Smooth muscle cell (in vitro differentiated cells): Measurements from ENCODE around the gene UAP1L1. TPM values are rescaled to one million over a fixed set of nuclear protein-coding genes. Genes with fewer than 3 reads are reported as not detected.

ENCODE experiments used
- DNase-seq: peaks from one replicate; lab custom pipeline; 2025; ENCODE audit not compliant: unreplicated experiment; lab: John Stamatoyannopoulos, UW
- H2AFZ ChIP-seq: fragments of 200-600 bp; sonication (generic); 2 replicates; pipeline ENCODE4 v1.6.0; 2016; ENCODE audit warnings: antibody characterized with exemption, low read depth, mild to moderate bottlenecking
- H3F3A ChIP-seq: fragments of 200-600 bp; sonication (generic); 2 replicates; pipeline ENCODE4 v1.6.0; 2017; ENCODE audit warnings: antibody characterized with exemption, low read depth
- H3K27ac ChIP-seq: fragments of 200-600 bp; sonication (generic); 2 replicates; pipeline ENCODE4 v1.5.1; 2016; ENCODE audit warnings: low read depth, mild to moderate bottlenecking
- H3K27me3 ChIP-seq: fragments of 200-600 bp; sonication (generic); 2 replicates; pipeline ENCODE4 v1.6.1; 2016; ENCODE audit warnings: low read depth, mild to moderate bottlenecking
- H3K36me3 ChIP-seq: fragments of 200-600 bp; sonication (generic); 2 replicates; pipeline ENCODE4 v1.5.1; 2016; ENCODE audit warnings: low read depth
- H3K4me1 ChIP-seq: fragments of 200-600 bp; sonication (generic); 2 replicates; pipeline ENCODE4 v1.5.1; 2016; ENCODE audit warnings: low read depth
- H3K4me2 ChIP-seq: fragments of 200-600 bp; sonication (generic); 2 replicates; pipeline ENCODE4 v1.6.0; 2016; ENCODE audit warnings: mild to moderate bottlenecking
- H3K4me3 ChIP-seq: fragments of 200-600 bp; sonication (generic); 2 replicates; pipeline ENCODE4 v1.5.1; 2016; ENCODE audit warnings: mild to moderate bottlenecking
- H3K79me2 ChIP-seq: fragments of 200-600 bp; sonication (generic); 2 replicates; pipeline ENCODE4 v1.6.0; 2016; ENCODE audit warnings: low read depth, mild to moderate bottlenecking
- H3K9ac ChIP-seq: fragments of 200-600 bp; sonication (generic); 2 replicates; pipeline ENCODE4 v1.6.0; 2016; ENCODE audit warnings: low read depth
- H3K9me3 ChIP-seq: fragments of 200-600 bp; sonication (generic); replicated peaks from 2 replicates; pipeline ENCODE4 v1.5.1; 2016; ENCODE audit warnings: low read depth
- H4K20me1 ChIP-seq: fragments of 200-600 bp; sonication (generic); 2 replicates; pipeline ENCODE4 v1.6.0; 2016; ENCODE audit warnings: low read depth
- CTCF ChIP-seq: fragments of 200-600 bp; sonication (generic); IDR thresholded peaks from 2 replicates; pipeline ENCODE4 v1.5.1; 2017; ENCODE audit warnings: borderline replicate concordance, mild to moderate bottlenecking, antibody characterized with exemption; ENCODE audit not compliant: insufficient read depth, poor library complexity, severe bottlenecking
- whole genome bisulfite sequencing: methylation state at CpG from one replicate; pipeline ENCODE4 v1.1.7; 2016; ENCODE audit warnings: low lambda C conversion rate; 5-methylcytosine and 5-hydroxymethylcytosine counted together
- polyA plus RNA-seq: library from polyadenylated mRNA; unstranded; fragments of >200 nt; fragmentation: Nextera tagmentation; extraction: Ambion mirVana; gene quantifications from 2 replicates; pipeline ENCODE4 v1.2.1, GENCODE V29; 2016
- total RNA-seq: library from RNA; depleted of rRNA; stranded (reverse); fragments of >200 nt; gene quantifications from 2 replicates; pipeline ENCODE4 v1.2.3, GENCODE V29; 2014

The UAP1L1 gene
- total and polyA plus RNA-seq, 2 experiments from 2014 or later: 5.8 to 23.8 TPM

GRCh38 chr9:137103206-137103999 is 26.1 kb downstream of the UAP1L1 start:
- peaks cover 5% of the 10 kb centered on the region for H4K20me1 ChIP-seq
- H3K79me2 ChIP-seq: no peaks in the 10 kb centered on the region
- no peaks in the 10 kb centered on the region for H3K4me1 ChIP-seq
- peaks cover 4% of the 10 kb centered on the region for H3K36me3 ChIP-seq
- no peak for TF ChIP-seq CTCF
- no peak overlapping the region for H3K4me2 ChIP-seq
- no peaks in the 10 kb centered on the region for H3K9me3 ChIP-seq
- no peaks in the 10 kb centered on the region for H3K27me3 ChIP-seq
- no peak overlapping the region for H3K4me3 ChIP-seq
- DNase-seq: no peak
- no peak overlapping the region for H2AFZ ChIP-seq
- 92% methylated on average over 36 of the region's 37 CpGs for WGBS
- no peaks in the 10 kb centered on the region for H3F3A ChIP-seq
- H3K9ac ChIP-seq: no peak overlapping the region
- H3K27ac ChIP-seq: no peak overlapping the region

- Histone ChIP-seq H3K4me1 (no peaks in the 10 kb centered on the region), H3K9ac (no peak overlapping the region), H3K4me2 (no peak overlapping the region), H3K4me3 (no peak overlapping the region), H2AFZ (no peak overlapping the region), H3K36me3 (peaks cover 4% of the 10 kb centered on the region), H3K27me3 (no peaks in the 10 kb centered on the region), H3K79me2 (no peaks in the 10 kb centered on the region), H4K20me1 (peaks cover 5% of the 10 kb centered on the region), H3K27ac (no peak overlapping the region), H3K9me3 (no peaks in the 10 kb centered on the region), H3F3A (no peaks in the 10 kb centered on the region)
- WGBS: 98% methylated on average over 22 of the region's 31 CpGs
- no peak for TF ChIP-seq CTCF
- no peak for DNase-seq
These were observed 28.7 kb downstream of the UAP1L1 start for GRCh38 chr9:137105814-137106661.

GRCh38 chr9:137106662-137107250 is 29.4 kb downstream of the UAP1L1 start:
- H3K36me3 ChIP-seq: no peaks in the 10 kb centered on the region
- H3K9ac ChIP-seq: no peak overlapping the region

More at GRCh38 chr9:137106662-137107250, 29.4 kb downstream of the UAP1L1 start:
- H3K4me3 ChIP-seq: no peak overlapping the region
- H4K20me1 ChIP-seq: peaks cover 5% of the 10 kb centered on the region
- no peak for DNase-seq
- 96% methylated on average over 24 of the region's 27 CpGs for WGBS
- no peaks in the 10 kb centered on the region for H3F3A ChIP-seq
- no peaks in the 10 kb centered on the region for H3K27me3 ChIP-seq
- no peaks in the 10 kb centered on the region for H3K9me3 ChIP-seq
- no peak overlapping the region for H2AFZ ChIP-seq
- no peak for TF ChIP-seq CTCF
- H3K4me1 ChIP-seq: no peaks in the 10 kb centered on the region
- no peak overlapping the region for H3K27ac ChIP-seq
- no peak overlapping the region for H3K4me2 ChIP-seq
- H3K79me2 ChIP-seq: no peaks in the 10 kb centered on the region
